Stimulated activated CD8-positive, alpha-beta memory T cell treated with anti-CD3 and anti-CD28 coated beads, Interleukin-2, amount 100 ng/mL, for 48 hours (primary cell): ENCODE results near the gene PGBD1.
"Not testable (repeated sequence)": the region's sequence is repeated elsewhere in the genome, so short reads cannot be mapped to it uniquely, and the experiment has no call there.

ENCODE experiments used
- DNase-seq, 2 donors: peaks; one replicate each; pipeline ENCODE4 v3.0.0-alpha.2; 2020; ENCODE audit warnings: low read depth in 2 of 2

PGBD1 gene

GRCh38 chr6:28267695-28268059, 13.7 kb upstream of the PGBD1 start:
- no peak for DNase-seq

- DNase-seq: no peak
Observed at GRCh38 chr6:28269492-28269891, 11.9 kb upstream of the PGBD1 start.

GRCh38 chr6:28274888-28275287, 6.5 kb upstream of the PGBD1 start:
- DNase-seq: no peak

GRCh38 chr6:28277746-28278145, 3.6 kb upstream of the PGBD1 start:
- no peak for DNase-seq

- DNase-seq: no peak
Observed at GRCh38 chr6:28280595-28281287, 631 bp upstream of the PGBD1 start.

GRCh38 chr6:28282926-28283325, 1.6 kb downstream of the PGBD1 start:
- no peak for DNase-seq

GRCh38 chr6:28291573-28291972, 10.2 kb downstream of the PGBD1 start:
- DNase-seq: no peak

- DNase-seq: no peak
Observed at GRCh38 chr6:28295326-28295725, 14.0 kb downstream of the PGBD1 start.

- no peak for DNase-seq
Observed at GRCh38 chr6:28296520-28297060, 15.2 kb downstream of the PGBD1 start.

- DNase-seq: no peak
Observed at GRCh38 chr6:28303570-28303969, 22.2 kb downstream of the PGBD1 start.

GRCh38 chr6:28306363-28306762, 25.0 kb downstream of the PGBD1 start:
- DNase-seq: not testable (repeated sequence)

- no peak for DNase-seq
Observed at GRCh38 chr6:28311139-28311823, 29.9 kb downstream of the PGBD1 start.

GRCh38 chr6:28312939-28313338, 31.6 kb downstream of the PGBD1 start:
- no peak for DNase-seq

GRCh38 chr6:28315628-28316027, 34.3 kb downstream of the PGBD1 start:
- DNase-seq: no peak

GRCh38 chr6:28317866-28318265, 36.5 kb downstream of the PGBD1 start:
- DNase-seq: not testable (repeated sequence)

GRCh38 chr6:28322661-28323060, 41.3 kb downstream of the PGBD1 start:
- no peak for DNase-seq

GRCh38 chr6:28323813-28324424, 42.5 kb downstream of the PGBD1 start:
- no peak for DNase-seq

GRCh38 chr6:28326371-28326948, 45.1 kb downstream of the PGBD1 start:
- DNase-seq: no peak

- DNase-seq: no peak
Observed at GRCh38 chr6:28330041-28330440, 48.7 kb downstream of the PGBD1 start.

GRCh38 chr6:28333047-28333446, 51.7 kb downstream of the PGBD1 start:
- DNase-seq: no peak

GRCh38 chr6:28333599-28334018, 52.2 kb downstream of the PGBD1 start:
- DNase-seq: no peak

- DNase-seq: no peak
Observed at GRCh38 chr6:28334286-28335039, 53.1 kb downstream of the PGBD1 start.
